B cell (primary cell): ENCODE data around the gene CD86. TPM values are rescaled to one million over a fixed set of nuclear protein-coding genes. Genes with fewer than 3 reads are reported as not detected.
A peak's percentile ranks its signal among the peaks of the same experiment; 100 is the strongest.

ENCODE experiments used
- ATAC-seq: fragments of 200-7000 bp; cut with Tn5 transposase; one replicate; pipeline ENCODE4 v1.10.0; 2021; ENCODE audit warnings: low read depth, mild to moderate bottlenecking, moderate number of reproducible peaks, moderate library complexity
- CTCF ChIA-PET: fragments of 350-600 bp; sonication (Branson Sonifier 250); formaldehyde crosslinking; loops from one replicate; lab custom pipeline; 2021; ENCODE audit warnings: antibody characterized with exemption, inconsistent platforms; lab: Charles Lee
- POLR2A ChIA-PET: fragments of 350-600 bp; sonication (Branson Sonifier 250); formaldehyde crosslinking; loops from one replicate; lab custom pipeline; 2021; ENCODE audit warnings: antibody characterized with exemption; lab: Charles Lee
- DNase-seq: peaks from one replicate; pipeline ENCODE4 v3.0.0; 2013
- H2AFZ ChIP-seq: 2 replicates; pipeline ENCODE4 v1.6.1; 2012; ENCODE audit warnings: mild to moderate bottlenecking, low read depth, low read length; ENCODE audit not compliant: insufficient read depth, poor library complexity, severe bottlenecking
- H3K27ac ChIP-seq, 2 donors: 1 replicate in 1 of 2; 2 replicates in 1 of 2; pipeline ENCODE4 v1.5.1; 2012 to 2013; ENCODE audit warnings: low read length in 2 of 2, mild to moderate bottlenecking in 2 of 2, moderate library complexity in 1 of 2
- H3K27me3 ChIP-seq, 4 experiments: fragments of 200-600 bp in 1 of 4; sonication (generic) in 1 of 4; replicated peaks in 1 of 4; 1 replicate in 2 of 4; 2 replicates in 2 of 4; pipeline versions ENCODE4 v1.6.1 to v1.7.0; 2013 to 2016; ENCODE audit warnings: low read length in 3 of 4, mild to moderate bottlenecking in 2 of 4, mixed read lengths in 1 of 4, moderate library complexity in 1 of 4; ENCODE audit not compliant: insufficient read depth in 4 of 4, control insufficient read depth in 3 of 4; ENCODE audit errors: control extremely low read depth in 1 of 4
- H3K36me3 ChIP-seq, 2 experiments: replicated peaks in 1 of 2; 1 replicate in 1 of 2; 2 replicates in 1 of 2; pipeline versions ENCODE4 v1.6.1 to v1.7.1; 2013; ENCODE audit warnings: low read length in 1 of 2; ENCODE audit not compliant: insufficient read depth in 2 of 2, control insufficient read depth in 1 of 2; ENCODE audit errors: control extremely low read depth in 1 of 2, extremely low read depth in 1 of 2
- H3K4me1 ChIP-seq, 2 donors: fragments of 200-600 bp in 1 of 2; sonication (generic) in 1 of 2; 1 replicate in 1 of 2; 2 replicates in 1 of 2; pipeline versions ENCODE4 v1.5.1 to v1.6.1; 2013 to 2017; ENCODE audit warnings: low read length in 2 of 2; ENCODE audit not compliant: control insufficient read depth in 2 of 2, insufficient read depth in 2 of 2
- H3K4me2 ChIP-seq: replicated peaks from 2 replicates; pipeline ENCODE3; 2012; ENCODE audit warnings: mild to moderate bottlenecking, low read depth, low read length; ENCODE audit not compliant: poor library complexity, severe bottlenecking
- H3K4me3 ChIP-seq, 5 experiments: fragments of 200-600 bp in 1 of 5; sonication (generic) in 1 of 5; 1 replicate in 3 of 5; 2 replicates in 2 of 5; pipeline versions ENCODE4 v1.5.1 to v1.7.0; 2011 to 2016; ENCODE audit warnings: low read length in 4 of 5, mild to moderate bottlenecking in 4 of 5, low read depth in 2 of 5, control low read depth in 1 of 5, moderate library complexity in 1 of 5; ENCODE audit not compliant: insufficient read depth in 1 of 5; ENCODE audit errors: control extremely low read depth in 1 of 5, extremely low read depth in 1 of 5
- H3K79me2 ChIP-seq: fragments of 200-600 bp; sonication (generic); one replicate; pipeline ENCODE4 v1.6.0; 2016; ENCODE audit warnings: low read length; ENCODE audit not compliant: control insufficient read depth, insufficient read depth
- H3K9ac ChIP-seq: fragments of 200-600 bp; sonication (generic); 2 replicates; pipeline ENCODE4 v1.6.1; 2017; ENCODE audit warnings: mild to moderate bottlenecking, low read length, moderate library complexity
- H3K9me3 ChIP-seq, 3 donors: one replicate each; pipeline versions ENCODE4 v1.6.1 to v1.7.1; 2013; ENCODE audit warnings: low read length in 2 of 3; ENCODE audit not compliant: control insufficient read depth in 2 of 3, insufficient read depth in 1 of 3; ENCODE audit errors: control extremely low read depth in 1 of 3
- H4K20me1 ChIP-seq: 2 replicates; pipeline ENCODE4 v1.6.0; 2012; ENCODE audit warnings: mild to moderate bottlenecking, low read length; ENCODE audit not compliant: insufficient read depth, control insufficient read depth, poor library complexity, severe bottlenecking
- H3K27ac Mint-ChIP-seq: one replicate; pipeline ENCODE4 v1.8.0; 2021; ENCODE audit warnings: mixed read lengths
- H3K27me3 Mint-ChIP-seq: one replicate; pipeline ENCODE4 v1.8.0; 2021; ENCODE audit warnings: mixed read lengths
- H3K4me1 Mint-ChIP-seq: one replicate; pipeline ENCODE4 v1.8.0; 2021; ENCODE audit warnings: mixed read lengths
- H3K4me3 Mint-ChIP-seq: one replicate; pipeline ENCODE4 v1.8.0; 2021; ENCODE audit warnings: mixed read lengths
- H3K9me3 Mint-ChIP-seq: one replicate; pipeline ENCODE4 v1.8.0; 2022; ENCODE audit warnings: mixed read lengths; ENCODE audit not compliant: insufficient read depth
- CTCF ChIP-seq: fragments of 200-600 bp; IDR thresholded peaks from one replicate; pipeline ENCODE4 v1.8.0; 2022; ENCODE audit warnings: antibody characterized with exemption, mild to moderate bottlenecking
- EZH2 ChIP-seq: IDR thresholded peaks from 2 replicates; pipeline ENCODE4 v1.6.1; 2012; ENCODE audit warnings: borderline replicate concordance, low read depth, mild to moderate bottlenecking, moderate library complexity, low read length; ENCODE audit not compliant: insufficient read depth, poor library complexity, severe bottlenecking
- WGBS: methylation state at CpG from one replicate; pipeline ENCODE4 v1.1.5; 2013; ENCODE audit warnings: missing lambda C conversion rate; ENCODE audit not compliant: insufficient coverage; 5-methylcytosine and 5-hydroxymethylcytosine counted together
- intact Hi-C: fragments of 100-400 bp; cut with micrococcal nuclease; formaldehyde crosslinking; loops from one replicate; pipeline ENCODE4 v1.10.0; 2022
- polyA plus RNA-seq: library from polyadenylated mRNA; depleted of rRNA; stranded (reverse); fragments of >200 nt; gene quantifications from 2 replicates; pipeline ENCODE4 v1.2.3, GENCODE V29; 2012
- total RNA-seq, 2 donors: library from RNA; stranded (reverse); fragments of 120-200 nt in 1 of 2; gene quantifications; 1 replicate in 1 of 2; 2 replicates in 1 of 2; pipeline versions ENCODE4 v1.2.3 to v1.2.4, GENCODE V29; 2013 to 2022

Gene CD86
- total and polyA plus RNA-seq, 2 donors (not counting 1 experiment from before 2014, with no cell fraction given): 31.5 to 38.2 TPM

- no peak overlapping the region for H3K27ac Mint-ChIP-seq
- ATAC-seq (no peak), DNase-seq (peak; percentile 17)
- H3K27me3 ChIP-seq: no peaks in the 10 kb centered on the region
- peaks cover 0 to 10% of the 10 kb centered on the region in 2 experiments for H3K36me3 ChIP-seq
- H3K79me2 ChIP-seq: no peaks in the 10 kb centered on the region
- H3K27me3 Mint-ChIP-seq: no peaks in the 10 kb centered on the region
- H3K4me2 ChIP-seq: no peak overlapping the region
- H3K27ac ChIP-seq: no peak overlapping the region
- TF ChIP-seq CTCF (no peak), EZH2 (no peak)
- POLR2A ChIA-PET: no interaction called here
- H3K9ac ChIP-seq: no peak overlapping the region
- peaks cover 0 to 2% (median 0%) of the 10 kb centered on the region in 3 donors for H3K9me3 ChIP-seq
- no peaks in the 10 kb centered on the region for H4K20me1 ChIP-seq
- no peak overlapping the region for H2AFZ ChIP-seq
- no peak overlapping the region for H3K4me3 Mint-ChIP-seq
- CTCF ChIA-PET: interaction anchor here (1.8 kb wide), 1 partner anchor 11 kb away, joined by 5 read pairs; no protein-coding TSS in a partner anchor
- H3K4me1 ChIP-seq: peaks cover 4% of the 10 kb centered on the region in 2 donors
- no peaks in the 10 kb centered on the region for H3K9me3 Mint-ChIP-seq
- no peak overlapping the region for H3K4me3 ChIP-seq
- peaks cover 8% of the 10 kb centered on the region for H3K4me1 Mint-ChIP-seq
- intact Hi-C loops: loop anchor here (2.0 to 5.0 kb wide), 2 partner anchors 230 to 565 kb away; partner anchors contain the start of gene POLQ
- no CpG with 5 or more reads among the region's 1 CpG for WGBS
Measured at GRCh38 chr3:122112754-122113153, 57.6 kb downstream of the CD86 start.

GRCh38 chr3:122123850-122124249 lies 68.7 kb downstream of the CD86 start:
- intact Hi-C loops: no loop called here
- no peak overlapping the region for H3K4me2 ChIP-seq
- ChIA-PET CTCF (no interaction called here), POLR2A (no interaction called here)
- H3K4me1 ChIP-seq: no peaks in the 10 kb centered on the region
- H3K4me1 Mint-ChIP-seq: no peaks in the 10 kb centered on the region
- H3K4me3 Mint-ChIP-seq: no peak overlapping the region
- H3K9me3 Mint-ChIP-seq: peaks cover 2% of the 10 kb centered on the region
- no peak overlapping the region for H3K9ac ChIP-seq
- no peak overlapping the region for H3K27ac Mint-ChIP-seq
- TF ChIP-seq CTCF (no peak), EZH2 (no peak)
- 79% methylated on average over 1 of the region's 1 CpG for WGBS
- DNase-seq: no peak
- no peak overlapping the region for H2AFZ ChIP-seq
- no peaks in the 10 kb centered on the region for H3K27me3 ChIP-seq
- H3K36me3 ChIP-seq: peaks cover 0 to 3% of the 10 kb centered on the region in 2 experiments
- H3K4me3 ChIP-seq: no peak overlapping the region
- no peaks in the 10 kb centered on the region for H3K27me3 Mint-ChIP-seq
- no peak overlapping the region for H3K27ac ChIP-seq
- no peak for ATAC-seq
- peaks cover 0 to 8% (median 2%) of the 10 kb centered on the region in 3 donors for H3K9me3 ChIP-seq
- H3K79me2 ChIP-seq: no peaks in the 10 kb centered on the region
- H4K20me1 ChIP-seq: no peaks in the 10 kb centered on the region
